GM18907 (cell line): ENCODE results near the gene LEFTY1.
"Not testable (repeated sequence)": the region's sequence is repeated elsewhere in the genome, so short reads cannot be mapped to it uniquely, and the experiment has no call there.

ENCODE experiments used
- ATAC-seq: cut with Tn5 transposase; IDR thresholded peaks from one replicate; pipeline ENCODE4 v1.9.1; 2021; ENCODE audit warnings: mild to moderate bottlenecking, moderate library complexity; ENCODE audit not compliant: unreplicated experiment

LEFTY1 gene

DNA sequence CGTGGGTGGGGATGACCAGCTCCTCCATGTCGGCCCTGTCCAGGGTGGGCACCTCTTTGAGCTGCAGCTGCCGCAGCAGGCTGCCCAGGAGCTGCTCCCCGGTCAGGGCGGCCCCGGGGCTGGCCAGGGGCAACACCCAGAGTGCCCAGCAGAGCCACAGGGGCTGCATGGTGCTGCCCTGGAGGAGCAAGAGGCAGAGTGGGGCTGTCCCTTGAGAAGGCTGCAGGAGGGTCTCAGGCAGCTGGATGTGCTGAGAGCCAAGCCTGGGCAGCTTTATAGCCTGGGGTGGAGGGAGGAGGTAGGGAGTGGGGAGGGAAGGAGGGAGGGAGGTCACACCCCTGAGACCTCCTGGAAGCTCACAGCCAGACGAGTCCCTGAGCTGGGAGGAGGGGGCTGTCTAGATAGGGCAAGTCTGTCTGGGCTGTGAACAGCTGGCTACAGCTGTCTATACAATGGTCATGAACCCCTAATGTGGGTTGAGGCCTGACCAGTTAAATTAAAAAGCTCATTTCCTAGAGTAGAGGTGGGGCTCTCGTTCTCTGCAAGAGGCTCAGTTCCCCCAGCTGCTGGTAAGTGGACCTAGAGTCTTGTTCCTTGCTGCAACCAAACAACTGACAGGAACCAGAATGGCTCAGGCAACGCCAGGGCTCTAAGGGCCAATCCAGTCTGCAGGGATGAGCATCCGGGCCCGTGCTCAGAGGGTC lies at the start of gene LEFTY1:
TSS of gene LEFTY1 (minus strand) at position 249 of the 704 bp plus-strand sequence. CDS start at position 169, 80 bp downstream.
- ATAC-seq, result no peak

DNA sequence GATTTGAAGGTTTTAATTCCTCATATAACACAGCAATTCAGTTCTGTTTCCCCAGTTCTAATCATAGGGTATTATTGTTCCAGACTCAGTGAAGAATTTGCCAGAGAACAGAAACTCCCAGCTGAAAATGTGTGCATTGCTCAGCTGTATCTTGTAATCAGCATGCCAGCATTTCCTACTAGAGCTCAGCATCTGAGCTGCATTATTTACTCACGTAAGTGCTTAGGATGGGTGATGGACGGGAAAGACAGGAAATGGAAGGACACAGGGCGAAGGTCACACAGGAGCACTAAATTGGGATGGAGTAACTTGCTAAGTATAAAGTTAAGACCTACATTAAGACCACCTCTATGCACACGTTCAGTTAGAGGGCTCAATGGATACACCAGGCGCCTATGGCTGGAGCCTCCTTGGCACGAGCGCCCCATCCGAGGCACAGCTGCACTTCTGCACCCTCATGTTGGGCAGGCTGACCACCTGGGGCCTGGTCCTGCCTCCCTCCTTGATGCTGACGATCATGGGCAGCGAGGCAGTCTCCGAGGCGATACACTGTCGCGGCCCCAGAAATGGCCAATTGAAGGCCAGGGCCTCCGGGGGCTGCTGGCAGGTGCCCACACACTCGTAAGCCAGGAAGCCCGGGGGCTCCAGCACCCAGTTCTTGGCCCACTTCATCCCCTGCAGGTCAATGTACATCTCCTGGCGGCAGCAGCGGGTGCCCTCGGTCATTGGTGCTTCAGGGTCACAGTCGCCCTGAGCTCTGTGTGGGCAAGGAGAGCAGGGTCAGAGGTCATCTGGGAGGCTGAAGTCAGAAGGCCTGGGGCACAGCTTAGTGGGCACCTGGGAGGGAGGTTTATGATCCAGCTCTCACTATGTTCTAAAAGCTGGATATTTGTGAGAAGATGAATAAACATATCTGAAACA lies 48.4 kb upstream of the LEFTY1 start:
- no peak for ATAC-seq

DNA sequence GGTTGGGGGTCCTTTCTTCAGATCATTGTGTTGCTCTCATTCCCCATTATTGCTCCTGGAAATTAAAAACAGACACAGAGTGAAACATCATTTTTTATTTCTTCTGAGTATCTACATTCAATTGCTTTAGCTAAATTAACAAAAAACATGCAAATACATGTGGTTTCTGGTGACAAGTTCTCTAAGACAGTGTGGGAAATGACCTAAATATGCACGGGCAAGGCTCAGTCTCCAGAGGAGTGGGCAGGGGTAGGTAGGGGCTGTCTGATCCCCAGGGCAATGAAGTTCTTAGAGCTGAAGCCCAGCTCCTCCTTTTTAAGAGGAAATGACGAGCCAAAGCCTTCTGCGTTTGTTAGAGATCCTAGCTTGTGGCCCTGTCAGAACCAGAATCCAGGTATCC lies 47.6 kb upstream of the LEFTY1 start:
- ATAC-seq, result no peak

DNA sequence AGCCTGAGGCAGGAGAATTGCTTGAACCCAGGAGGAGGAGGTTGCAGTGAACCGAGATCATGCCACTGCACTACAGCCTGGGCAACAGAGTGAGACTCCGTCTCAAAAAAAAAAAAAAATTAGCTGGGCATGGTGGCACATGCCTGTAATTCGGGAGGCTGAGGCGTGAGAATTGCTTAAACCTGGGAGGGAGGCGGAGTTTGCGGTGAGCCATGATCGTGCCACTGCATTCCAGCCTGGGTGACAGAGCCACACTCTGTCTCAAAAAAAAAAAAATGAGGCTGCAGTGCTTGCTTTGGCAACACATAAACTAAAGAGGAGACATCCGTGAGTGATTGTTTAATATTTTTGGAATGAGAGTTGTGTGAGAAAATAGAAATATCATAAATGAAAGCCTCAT lies 47.1 kb upstream of the LEFTY1 start:
- not testable (repeated sequence) for ATAC-seq

DNA sequence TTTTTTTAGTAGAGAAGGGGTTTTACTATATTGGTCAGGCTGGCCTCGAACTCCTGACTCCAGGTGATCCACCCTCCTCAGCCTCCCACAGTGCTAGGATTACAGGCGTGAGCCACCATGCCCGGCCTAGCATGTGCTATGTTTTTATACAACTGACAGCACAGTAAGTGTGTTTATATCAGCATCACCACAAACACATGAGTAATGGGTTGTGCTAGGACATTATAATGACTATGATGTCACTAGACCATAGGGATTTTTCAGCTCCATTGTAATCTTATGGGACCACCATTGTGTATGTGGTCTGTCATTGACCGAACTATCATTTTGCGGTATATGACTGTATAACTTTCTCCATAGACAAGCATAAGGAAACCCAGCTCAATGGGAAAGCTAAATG lies 45.8 kb upstream of the LEFTY1 start:
- no peak for ATAC-seq

DNA sequence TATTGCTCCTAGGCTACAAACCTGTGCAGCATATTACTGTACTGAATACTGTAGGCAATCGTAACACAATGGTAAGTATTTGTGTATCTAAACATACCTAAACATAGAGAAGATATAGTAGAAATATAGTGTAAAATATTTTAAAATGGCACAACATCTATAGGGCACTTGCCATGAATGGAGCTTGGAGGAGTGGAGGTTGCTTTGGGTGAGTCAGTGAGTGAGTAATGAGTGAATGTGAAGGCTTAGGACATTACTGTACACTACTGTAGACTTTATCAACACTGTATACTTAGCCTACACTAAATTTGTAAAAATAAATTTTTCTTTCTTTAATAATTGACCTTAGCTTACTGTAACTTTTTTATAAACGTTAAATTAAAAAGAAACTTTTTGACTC lies 44.1 kb upstream of the LEFTY1 start:
- ATAC-seq, result no peak

- ATAC-seq, result no peak
Measured at GRCh38 chr1:225931270-225932136, 42.6 kb upstream of the LEFTY1 start.

DNA sequence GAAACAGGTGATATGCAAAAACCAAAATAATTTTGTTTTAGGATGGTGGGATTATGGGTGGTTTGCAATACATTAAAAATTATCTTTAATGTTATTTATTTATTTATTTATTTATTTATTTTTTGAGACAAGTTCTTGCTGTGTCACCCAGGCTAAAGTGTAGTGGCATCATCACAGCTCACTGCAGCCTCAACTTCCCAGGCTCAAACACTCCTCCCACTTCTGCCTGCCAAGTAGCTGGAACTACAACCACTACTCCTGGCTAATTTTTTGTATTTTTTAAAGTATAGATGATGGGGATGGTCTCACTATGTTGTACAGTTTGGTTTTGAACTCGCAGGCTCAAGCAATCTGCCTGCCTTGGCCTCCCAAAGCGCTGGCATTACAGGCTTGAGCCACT lies 41.6 kb upstream of the LEFTY1 start:
- no peak for ATAC-seq

- not testable (repeated sequence) for ATAC-seq
Measured at GRCh38 chr1:225929462-225929861, 40.5 kb upstream of the LEFTY1 start.

DNA sequence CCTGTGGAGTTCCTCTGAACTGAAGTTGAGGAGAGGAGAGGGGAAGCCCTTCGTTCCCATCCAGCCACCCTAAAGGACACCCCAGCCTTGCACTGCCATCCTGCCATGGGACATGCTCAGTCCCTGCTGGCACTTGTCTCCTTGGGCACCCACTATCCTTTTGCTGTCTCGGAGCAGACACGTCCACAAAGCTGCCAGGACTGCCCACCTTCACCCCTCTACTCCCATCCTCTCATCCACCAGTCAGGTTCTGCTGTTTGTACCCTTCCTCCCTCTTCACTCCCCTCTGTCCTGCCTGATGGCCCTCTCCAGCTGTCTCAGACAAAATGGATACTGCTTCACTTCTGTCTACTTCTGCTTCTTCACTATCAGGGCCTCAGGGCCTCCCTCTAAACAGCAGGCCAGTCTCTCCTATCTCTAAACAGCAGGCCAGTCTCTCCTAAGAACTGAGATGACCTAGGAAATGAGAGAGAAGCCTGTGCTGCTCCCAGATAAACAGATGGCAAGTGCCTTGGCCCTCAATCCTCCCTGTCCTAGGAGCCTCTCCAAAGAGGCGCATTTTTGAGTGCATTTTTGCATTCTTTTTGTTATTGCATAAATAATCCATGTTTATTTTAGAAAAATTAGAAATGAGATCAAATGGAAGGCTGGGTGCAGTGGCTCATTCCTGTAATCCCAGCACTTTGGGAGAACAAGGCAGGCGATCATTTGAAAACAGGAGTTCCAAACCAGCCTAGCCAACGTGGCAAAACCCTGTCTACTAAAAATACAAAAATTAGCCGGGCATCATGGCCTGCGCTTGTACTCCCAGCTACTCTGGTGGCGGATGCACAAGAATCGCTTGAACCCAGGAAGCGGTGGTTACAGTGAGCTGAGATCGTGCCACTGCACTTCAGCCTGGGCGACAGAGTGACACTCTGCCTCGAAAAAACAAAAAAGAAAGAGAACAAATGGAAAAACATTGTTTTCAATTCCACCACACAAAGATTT lies 39.5 kb upstream of the LEFTY1 start:
- no peak for ATAC-seq

GRCh38 chr1:225926551-225927113 lies 37.7 kb upstream of the LEFTY1 start:
- ATAC-seq, result no peak

DNA sequence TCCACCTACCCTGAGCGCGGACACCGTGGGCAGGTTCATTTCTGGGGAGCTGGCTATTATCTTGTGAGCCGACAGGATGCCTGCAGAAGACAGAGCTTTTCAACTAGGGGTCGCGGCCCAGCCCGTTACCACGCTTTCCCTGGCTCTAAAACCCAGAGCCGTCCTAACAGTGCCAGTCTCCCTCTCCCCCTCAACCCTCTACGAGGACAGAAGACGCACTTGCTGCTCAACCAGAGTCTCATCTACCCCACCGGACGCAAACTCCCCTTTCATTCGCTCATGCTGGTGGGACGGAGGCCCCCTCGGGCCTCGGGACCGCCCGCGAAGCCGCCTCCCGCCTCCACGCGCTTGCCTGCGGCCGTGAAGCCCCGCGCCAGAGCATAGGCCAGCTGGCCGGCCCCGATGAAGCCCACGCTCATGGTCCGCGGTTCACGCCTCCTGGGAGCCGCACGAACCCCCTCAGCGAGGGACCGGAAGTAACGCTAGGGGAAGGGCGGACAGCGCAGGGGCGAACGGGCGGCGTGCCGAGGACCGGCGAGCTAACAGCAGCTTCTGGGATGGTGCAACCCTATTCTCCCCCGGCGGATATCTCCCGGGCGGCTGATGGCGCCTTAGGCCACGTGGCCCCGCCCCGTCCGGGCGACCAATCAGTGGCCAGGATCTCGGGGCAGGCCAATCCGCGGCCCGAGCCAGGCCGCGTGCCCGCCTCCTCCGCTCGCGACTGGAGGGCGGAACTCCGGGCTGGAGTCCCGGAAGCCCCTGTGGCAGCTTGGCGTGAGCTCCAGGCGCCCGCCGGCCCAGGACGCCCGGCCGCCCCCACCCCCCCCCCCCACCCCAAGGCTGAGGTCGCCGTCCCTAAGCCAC lies 35.0 kb upstream of the LEFTY1 start, which contains the start of gene PYCR2:
TSS of gene PYCR2 (minus strand) at position 559 of the 864 bp plus-strand sequence. CDS start at position 419, 140 bp downstream.
- ATAC-seq, result peak; percentile 98

DNA sequence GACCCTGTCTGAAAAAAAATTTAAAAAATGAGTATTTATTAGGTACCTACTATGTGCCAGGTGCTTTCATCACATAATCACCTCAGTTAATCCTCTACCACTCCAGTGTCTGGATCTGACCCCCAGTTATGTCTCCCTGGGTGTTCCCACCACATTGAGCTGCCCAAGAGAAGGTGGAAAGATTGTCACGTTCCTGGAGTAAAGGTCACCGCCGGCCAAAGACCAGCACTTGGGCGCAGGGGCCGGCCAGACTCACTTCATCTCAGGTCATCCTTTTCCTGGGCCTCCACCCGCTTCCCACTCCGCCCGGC lies 34.4 kb upstream of the LEFTY1 start:
- no peak for ATAC-seq

DNA sequence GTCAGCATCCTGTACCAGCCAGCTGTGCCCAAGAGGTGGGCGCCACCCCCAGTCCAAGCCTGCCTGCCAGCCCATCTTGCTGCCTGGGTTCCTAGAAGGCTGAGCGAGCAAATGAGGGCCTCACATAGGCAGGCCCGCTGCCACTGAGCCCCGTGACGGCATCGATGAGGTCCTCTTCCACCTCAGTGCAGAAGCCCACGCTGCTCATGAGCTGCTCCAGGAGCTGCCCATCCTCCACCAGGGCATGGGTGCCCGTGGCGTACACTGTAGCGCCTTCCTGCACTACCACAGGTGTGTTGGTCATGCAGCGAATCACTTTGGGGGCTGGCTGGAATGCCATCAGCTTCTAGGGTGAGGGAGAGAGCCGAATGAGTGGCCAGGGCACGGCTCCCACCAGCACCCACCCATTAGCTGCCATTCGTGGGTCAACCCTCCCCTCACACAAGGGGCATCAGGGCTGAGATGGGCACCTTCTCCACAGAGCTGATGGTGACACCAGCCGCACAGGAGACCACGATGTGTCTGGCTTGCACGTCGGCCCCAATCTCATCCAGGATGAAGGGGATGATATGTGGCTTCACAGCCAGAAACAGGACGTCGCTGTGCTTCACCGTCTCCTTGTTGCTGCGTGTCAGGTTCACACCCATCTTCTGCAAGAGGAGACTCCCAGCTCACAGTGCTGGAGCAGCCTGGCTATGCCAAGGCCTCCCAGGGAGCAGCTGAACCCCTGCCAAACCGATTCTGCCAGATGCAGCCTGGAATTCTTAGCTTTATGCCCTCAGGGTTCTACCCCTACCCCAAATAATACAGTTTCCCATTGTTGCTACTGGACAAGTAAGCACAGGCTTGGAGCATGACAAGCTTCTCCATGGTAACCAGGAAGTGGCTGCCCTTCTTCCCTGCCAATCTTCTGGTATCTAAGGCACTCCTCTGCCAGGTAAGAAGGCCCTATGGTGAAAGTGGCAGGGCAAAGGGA lies 33.1 kb upstream of the LEFTY1 start:
- no peak for ATAC-seq

GRCh38 chr1:225919906-225920305 lies 31.0 kb upstream of the LEFTY1 start:
- ATAC-seq, result no peak

GRCh38 chr1:225918280-225918679 lies 29.3 kb upstream of the LEFTY1 start:
- ATAC-seq, result no peak

DNA sequence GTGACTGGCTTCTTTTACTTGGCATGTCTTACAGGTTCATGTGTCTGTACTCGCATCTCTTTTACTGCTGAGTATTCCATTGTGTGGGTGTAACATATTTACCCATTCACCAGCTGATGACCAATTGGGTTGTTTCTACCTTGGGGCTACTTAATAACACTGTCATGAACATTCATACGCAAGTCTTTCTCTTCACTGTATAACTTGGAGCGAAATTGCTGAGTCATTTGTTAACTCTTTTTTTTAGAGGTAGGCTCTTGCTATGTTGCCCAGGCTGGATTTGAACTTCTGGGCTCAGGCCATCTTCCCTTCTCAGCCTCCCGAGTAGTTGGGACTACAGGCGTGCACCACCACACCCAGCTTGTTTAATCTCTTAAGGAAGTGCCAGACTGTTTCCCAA lies 28.6 kb upstream of the LEFTY1 start:
- no peak for ATAC-seq

GRCh38 chr1:225917101-225917500 lies 28.2 kb upstream of the LEFTY1 start:
- ATAC-seq, result no peak
